Naive thymus-derived CD8-positive, alpha-beta T cell (primary cell): ENCODE results near the gene CACNA2D4. TPM values are rescaled to one million over a fixed set of nuclear protein-coding genes. Genes with fewer than 3 reads are reported as not detected.

Source experiments
- ATAC-seq, 2 donors: fragments of 150-1000 bp; cut with Tn5 transposase in 1 of 2; sonication (Bioruptor Pico), chemical (Tn5 transposase) in 1 of 2; 1 replicate in 1 of 2; 2 replicates in 1 of 2; pipeline ENCODE4 v1.10.0; 2021; ENCODE audit warnings: mild to moderate bottlenecking in 2 of 2, moderate library complexity in 2 of 2
- POLR2A ChIA-PET: fragments of 350-600 bp; sonication (Branson Sonifier 250); formaldehyde crosslinking; loops from one replicate; lab custom pipeline; 2021; ENCODE audit warnings: antibody characterized with exemption; lab: Charles Lee
- DNase-seq, 10 donors: peaks; one replicate each; pipeline versions ENCODE4 v3.0.0 to v3.0.0-alpha.2; 2020 to 2022
- H3K27ac Mint-ChIP-seq, 10 donors: one replicate each; pipeline ENCODE4 v1.8.0; 2020 to 2022; ENCODE audit warnings: mild to moderate bottlenecking in 10 of 10, mixed read lengths in 10 of 10, moderate library complexity in 4 of 10, inconsistent platforms in 1 of 10
- H3K27me3 Mint-ChIP-seq, 5 donors: one replicate each; pipeline ENCODE4 v1.8.0; 2021 to 2022; ENCODE audit warnings: mixed read lengths in 5 of 5
- H3K36me3 Mint-ChIP-seq, 3 donors: one replicate each; pipeline ENCODE4 v1.8.0; 2020 to 2022; ENCODE audit warnings: mixed read lengths in 3 of 3, mild to moderate bottlenecking in 2 of 3, inconsistent platforms in 1 of 3
- H3K4me1 Mint-ChIP-seq, 4 donors: one replicate each; pipeline ENCODE4 v1.8.0; 2021 to 2022; ENCODE audit warnings: mixed read lengths in 4 of 4
- H3K4me3 Mint-ChIP-seq, 10 donors: one replicate each; pipeline ENCODE4 v1.8.0; 2020 to 2022; ENCODE audit warnings: mild to moderate bottlenecking in 10 of 10, mixed read lengths in 10 of 10, moderate library complexity in 6 of 10, inconsistent platforms in 1 of 10
- H3K9me3 Mint-ChIP-seq, 9 donors: one replicate each; pipeline ENCODE4 v1.8.0; 2020 to 2022; ENCODE audit warnings: mixed read lengths in 9 of 9, mild to moderate bottlenecking in 3 of 9, inconsistent platforms in 1 of 9, moderate library complexity in 1 of 9
- polyA plus RNA-seq, 3 donors: library from polyadenylated mRNA; unstranded; fragments of 300-500 nt; fragmentation: Illumina TruSeq; gene quantifications; one replicate each; pipeline ENCODE4 v1.2.3, GENCODE V29; 2021
- total RNA-seq, 8 experiments: library from RNA in 2 of 8; stranded (reverse) in 2 of 8; gene quantifications; one replicate each; pipeline ENCODE4 v1.2.3 and lab custom pipeline; 2021 to 2026

CACNA2D4 gene
- total and polyA plus RNA-seq, 5 experiments from 2014 or later = 2.1 to 11.5 (median 5.0) TPM

DNA sequence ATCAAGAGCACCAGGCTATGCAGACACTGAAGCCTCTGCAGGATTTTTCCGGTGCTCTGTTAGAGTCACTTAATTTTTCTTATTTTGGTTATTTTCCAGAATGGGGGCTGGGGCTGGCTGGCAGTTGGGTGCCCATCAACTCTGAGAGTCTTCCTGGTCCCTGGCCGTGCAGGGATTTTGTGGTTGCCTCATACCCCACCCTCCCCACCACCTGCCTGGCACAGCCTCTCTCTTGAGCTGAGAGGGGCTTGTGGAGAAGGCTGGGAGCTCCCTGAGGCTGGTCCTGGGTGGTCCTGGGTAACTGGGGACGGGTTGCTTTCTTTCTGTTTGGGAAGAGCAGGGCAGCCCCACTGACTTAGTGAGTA is 74.8 kb downstream of the CACNA2D4 start:
- Mint-ChIP-seq H3K27ac (peak overlapping the region in 1 of 10 donors; percentile 17), H3K4me3 (no peak overlapping the region), H3K36me3 (no peaks in the 10 kb centered on the region), H3K27me3 (peaks cover 0 to 5% (median 0%) of the 10 kb centered on the region in 5 donors), H3K4me1 (peaks cover 0 to 6% (median 5%) of the 10 kb centered on the region in 4 donors), H3K9me3 (no peaks in the 10 kb centered on the region)
- POLR2A ChIA-PET = no interaction called here
- DNase-seq (peak in 1 of 10 donors; percentile 11), ATAC-seq (no peak)

DNA sequence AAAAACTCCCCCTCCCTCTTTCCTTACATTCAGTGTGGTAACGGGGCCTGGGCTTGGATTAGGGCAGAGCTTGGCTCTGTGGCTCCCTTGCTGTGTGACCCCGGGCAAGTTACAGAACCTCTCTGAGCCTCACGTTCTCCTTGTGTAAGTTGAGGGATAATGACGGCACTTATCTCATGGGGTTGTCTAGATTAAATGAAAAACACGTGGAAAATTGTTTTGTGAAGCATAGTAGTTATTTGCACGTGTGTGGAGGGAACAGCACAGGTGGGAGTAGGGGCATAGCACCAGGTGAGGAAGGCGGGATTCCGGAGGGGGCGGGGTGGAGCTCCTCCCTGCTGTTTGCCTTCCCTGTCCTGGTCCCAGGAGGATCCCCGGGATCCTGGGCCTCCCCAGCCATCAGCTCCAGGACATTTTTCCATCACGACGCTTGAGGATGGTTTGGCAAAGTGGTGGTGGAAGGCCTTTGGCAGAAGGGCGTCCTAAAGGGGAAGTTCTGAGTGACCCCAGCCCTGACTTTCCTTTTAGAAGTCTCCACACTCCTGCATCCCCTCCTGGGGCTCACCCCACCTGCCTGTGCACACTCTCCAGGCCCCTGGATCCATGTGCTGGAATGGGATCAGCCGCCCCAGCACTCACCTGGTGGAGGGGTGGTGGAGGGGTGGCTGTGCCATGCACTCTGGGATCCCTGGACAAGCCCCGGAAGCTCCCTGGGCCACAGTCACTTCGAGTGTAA is 75.4 kb downstream of the CACNA2D4 start:
- Mint-ChIP-seq H3K27ac (no peak overlapping the region), H3K4me3 (no peak overlapping the region), H3K36me3 (no peaks in the 10 kb centered on the region), H3K4me1 (peaks cover 0 to 6% (median 5%) of the 10 kb centered on the region in 4 donors), H3K27me3 (peaks cover 0 to 5% (median 0%) of the 10 kb centered on the region in 5 donors), H3K9me3 (no peaks in the 10 kb centered on the region)
- ATAC-seq (no peak), DNase-seq (peak in 1 of 10 donors; percentile 47)
- POLR2A ChIA-PET = no interaction called here

DNA sequence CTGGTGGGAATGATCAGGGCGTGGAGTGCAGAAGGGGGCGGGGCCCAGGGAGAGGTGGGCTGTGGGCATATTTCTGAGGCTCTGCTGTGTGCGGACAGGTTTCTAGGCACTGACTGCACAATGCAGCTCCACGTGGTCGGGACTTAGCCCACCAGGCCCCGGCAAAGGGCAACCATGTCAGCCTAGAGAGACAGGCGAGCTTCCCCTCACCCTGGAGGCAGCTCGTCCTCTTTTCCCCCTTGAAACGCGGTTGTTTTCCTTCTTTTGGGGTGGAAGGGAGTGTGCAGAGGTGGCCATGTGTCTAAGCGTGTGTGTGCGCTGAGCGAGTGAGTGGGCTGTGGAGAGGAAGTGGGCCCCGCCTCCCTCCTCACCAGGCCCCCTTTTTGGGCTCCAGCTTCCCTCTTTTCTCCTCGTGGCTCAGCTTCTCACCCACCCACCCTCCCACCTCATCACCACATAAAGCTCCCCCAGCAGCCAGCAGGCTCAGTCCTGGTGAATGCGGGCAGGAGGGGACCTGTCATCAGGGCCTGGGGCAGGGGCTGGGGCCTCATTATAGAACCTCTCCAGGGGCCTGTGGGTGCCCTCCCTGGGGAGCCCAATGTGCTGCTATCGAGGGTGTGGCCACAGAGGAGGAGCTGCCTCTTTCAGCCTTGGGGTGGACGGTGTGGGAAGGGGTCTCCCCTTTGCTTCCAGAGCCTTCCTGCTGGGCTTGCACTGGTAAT is 76.1 kb downstream of the CACNA2D4 start:
- H3K27me3 Mint-ChIP-seq = peaks cover 0 to 6% (median 0%) of the 10 kb centered on the region in 5 donors
- peak overlapping the region in 1 of 10 donors; percentile 20 for H3K4me3 Mint-ChIP-seq
- H3K4me1 Mint-ChIP-seq = peaks cover 0 to 6% (median 5%) of the 10 kb centered on the region in 4 donors
- POLR2A ChIA-PET = no interaction called here
- H3K9me3 Mint-ChIP-seq = no peaks in the 10 kb centered on the region
- peak in 1 of 10 donors; percentile 52 for DNase-seq
- no peak for ATAC-seq
- no peaks in the 10 kb centered on the region for H3K36me3 Mint-ChIP-seq
- no peak overlapping the region for H3K27ac Mint-ChIP-seq

DNA sequence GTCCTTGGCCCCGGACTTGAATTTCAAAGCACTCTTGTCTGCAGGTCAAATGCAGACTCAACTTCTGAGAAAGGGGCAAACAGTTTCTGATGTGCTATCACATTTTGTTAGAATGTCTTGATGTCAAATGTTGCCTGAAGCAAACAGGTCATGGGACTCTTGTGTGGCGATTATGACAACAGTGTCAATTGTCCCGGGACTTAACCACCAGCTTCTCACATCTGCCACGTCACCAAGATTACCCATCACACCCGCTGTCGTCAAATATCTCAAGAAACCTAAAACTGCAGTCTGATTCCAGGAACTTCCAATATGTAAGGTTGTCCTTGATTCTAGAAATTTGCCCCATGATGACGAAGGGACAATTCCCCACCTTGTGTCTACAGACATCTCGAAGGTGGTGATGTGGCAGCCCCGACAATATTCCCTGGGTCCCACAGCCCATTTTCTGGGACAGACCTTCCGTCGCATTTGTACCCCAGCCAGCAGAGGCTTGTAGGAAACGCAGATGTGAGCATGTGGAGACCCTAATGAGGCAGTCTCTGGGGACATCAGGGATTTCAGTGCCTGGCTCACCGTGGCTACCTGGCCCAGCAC is 76.8 kb downstream of the CACNA2D4 start:
- ATAC-seq (no peak), DNase-seq (peak in 1 of 10 donors; percentile 32)
- POLR2A ChIA-PET = no interaction called here
- Mint-ChIP-seq H3K4me3 (peak overlapping the region in 1 of 10 donors; percentile 20), H3K9me3 (no peaks in the 10 kb centered on the region), H3K36me3 (no peaks in the 10 kb centered on the region), H3K27ac (no peak overlapping the region), H3K4me1 (peaks cover 0 to 6% (median 5%) of the 10 kb centered on the region in 4 donors), H3K27me3 (peaks cover 0 to 6% (median 0%) of the 10 kb centered on the region in 5 donors)

DNA sequence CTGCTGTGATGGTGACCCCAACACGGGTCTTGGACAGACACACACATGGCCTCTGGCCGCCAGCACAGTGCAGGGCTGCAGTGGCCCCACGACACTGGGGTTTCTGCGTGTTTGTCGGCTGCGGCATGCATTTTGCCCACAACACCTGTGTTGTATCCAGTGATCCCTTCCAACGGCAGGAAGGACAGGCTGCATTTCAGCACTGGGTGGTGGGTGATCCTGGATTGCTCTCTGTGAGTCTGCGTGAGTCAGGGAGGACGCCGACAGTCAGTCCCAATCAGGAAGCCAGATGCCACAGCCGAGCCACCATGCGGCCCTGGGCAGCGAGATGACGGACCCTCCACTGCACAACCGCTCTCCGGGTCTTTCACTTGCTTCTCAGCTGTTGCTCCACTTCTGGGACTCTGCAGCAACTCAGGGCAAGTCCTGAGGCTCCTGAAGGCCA is 77.4 kb downstream of the CACNA2D4 start:
- Mint-ChIP-seq H3K27ac (no peak overlapping the region), H3K4me3 (no peak overlapping the region), H3K9me3 (no peaks in the 10 kb centered on the region), H3K4me1 (peaks cover 0 to 6% (median 5%) of the 10 kb centered on the region in 4 donors), H3K27me3 (peaks cover 0 to 6% (median 0%) of the 10 kb centered on the region in 5 donors), H3K36me3 (no peaks in the 10 kb centered on the region)
- ATAC-seq = no peak
- DNase-seq = peak in 1 of 10 donors; percentile 42
- POLR2A ChIA-PET = no interaction called here

DNA sequence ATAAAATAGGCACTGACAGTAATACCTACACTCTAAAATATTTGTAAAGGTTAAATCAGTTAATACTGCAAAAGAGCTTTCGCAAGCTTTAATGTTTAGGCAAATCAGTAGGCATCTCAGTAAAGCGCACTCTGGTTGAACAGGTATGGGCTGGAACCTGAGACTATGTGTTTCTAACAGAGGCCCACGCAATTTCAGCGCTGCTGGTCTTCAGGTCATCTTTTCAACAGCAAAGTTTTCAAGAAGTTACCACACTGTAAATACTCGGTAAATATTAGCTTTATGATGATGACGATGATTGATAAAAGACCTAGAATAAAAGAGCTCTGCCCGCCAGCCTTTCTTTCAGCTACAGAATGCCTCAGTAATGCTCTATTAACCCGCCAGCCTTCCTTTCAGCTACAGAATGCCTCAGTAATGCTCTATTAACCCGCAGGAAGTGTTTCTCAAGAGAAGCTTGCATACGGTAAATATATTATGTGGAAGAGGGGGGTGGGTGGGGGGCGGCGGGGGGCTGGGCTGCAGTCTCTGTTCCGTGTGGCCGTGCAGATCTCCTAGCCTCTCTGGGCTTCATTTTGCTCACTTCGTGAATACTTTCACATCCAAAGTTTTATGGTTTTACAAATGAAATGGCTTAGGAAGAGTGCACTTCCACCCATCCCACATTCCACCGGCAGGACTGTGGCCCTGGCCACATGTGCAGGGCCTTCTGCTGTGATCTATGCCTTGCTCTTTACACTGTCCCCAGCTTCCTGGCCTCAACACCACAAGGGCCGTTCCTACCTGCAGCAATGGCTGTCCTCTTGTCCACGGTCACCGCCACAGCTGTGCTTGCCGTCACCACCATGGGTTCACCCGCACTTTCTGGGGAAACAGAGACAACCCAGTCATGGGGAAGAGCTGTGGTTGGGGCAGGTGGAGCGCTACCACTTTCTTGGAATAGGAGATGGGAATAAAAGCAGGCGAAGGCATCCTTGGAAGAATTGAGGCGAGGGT is 78.2 kb downstream of the CACNA2D4 start:
- Mint-ChIP-seq H3K4me3 (no peak overlapping the region), H3K9me3 (no peaks in the 10 kb centered on the region), H3K36me3 (no peaks in the 10 kb centered on the region), H3K4me1 (peaks cover 0 to 6% (median 5%) of the 10 kb centered on the region in 4 donors), H3K27ac (no peak overlapping the region), H3K27me3 (peaks cover 0 to 6% (median 0%) of the 10 kb centered on the region in 5 donors)
- peak in 1 of 10 donors; percentile 48 for DNase-seq
- no peak for ATAC-seq
- POLR2A ChIA-PET = no interaction called here

DNA sequence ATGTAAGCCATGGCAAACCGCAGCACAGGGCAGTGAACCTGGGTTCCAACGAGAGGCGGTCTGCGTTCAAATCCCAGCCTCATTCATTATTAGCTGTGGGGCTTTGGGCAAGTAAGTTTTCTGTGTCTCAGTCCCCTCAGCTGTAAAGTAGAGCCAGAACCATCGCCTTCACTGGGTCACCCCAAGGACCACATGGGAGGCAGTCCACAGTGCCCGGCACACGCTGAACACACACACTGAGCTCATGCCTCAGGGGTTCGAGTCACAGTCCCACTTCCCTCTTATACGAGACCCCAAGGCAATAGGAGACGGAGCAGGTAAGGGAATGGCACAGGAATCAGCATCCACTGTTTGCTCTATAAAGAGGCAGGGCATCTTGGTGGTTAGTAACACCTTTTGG is 79.0 kb downstream of the CACNA2D4 start:
- Mint-ChIP-seq H3K27me3 (peaks cover 0 to 3% (median 0%) of the 10 kb centered on the region in 5 donors), H3K4me3 (no peak overlapping the region), H3K4me1 (peaks cover 0 to 6% (median 5%) of the 10 kb centered on the region in 4 donors), H3K27ac (no peak overlapping the region), H3K9me3 (no peaks in the 10 kb centered on the region), H3K36me3 (no peaks in the 10 kb centered on the region)
- POLR2A ChIA-PET = no interaction called here
- ATAC-seq = no peak
- DNase-seq = peak in 1 of 10 donors; percentile 9

DNA sequence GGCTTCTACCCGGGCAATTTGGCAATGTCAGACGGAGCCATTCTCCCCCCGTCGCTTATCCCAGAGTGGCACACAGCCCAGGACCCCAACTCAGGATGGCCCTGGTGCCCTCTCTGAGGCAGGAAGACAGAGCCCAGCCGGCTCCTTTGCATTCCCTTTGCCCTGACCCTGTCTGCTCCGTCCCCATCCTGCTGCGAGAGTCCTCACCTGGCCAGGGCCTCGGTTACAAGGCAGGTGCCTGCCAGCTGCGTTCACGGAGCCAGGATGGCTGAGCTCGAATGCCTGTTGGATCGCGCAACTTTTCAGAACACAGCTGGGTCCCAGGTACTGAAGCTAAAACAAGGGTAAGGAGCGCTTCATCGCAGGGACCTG is 79.5 kb downstream of the CACNA2D4 start:
- no peak for DNase-seq
- Mint-ChIP-seq H3K27me3 (peaks cover 0 to 5% (median 0%) of the 10 kb centered on the region in 5 donors), H3K36me3 (no peaks in the 10 kb centered on the region), H3K9me3 (no peaks in the 10 kb centered on the region), H3K4me1 (peaks cover 0 to 6% (median 5%) of the 10 kb centered on the region in 4 donors), H3K4me3 (no peak overlapping the region), H3K27ac (peak overlapping the region in 1 of 10 donors; percentile 67)
- no peak for ATAC-seq
- POLR2A ChIA-PET = no interaction called here

DNA sequence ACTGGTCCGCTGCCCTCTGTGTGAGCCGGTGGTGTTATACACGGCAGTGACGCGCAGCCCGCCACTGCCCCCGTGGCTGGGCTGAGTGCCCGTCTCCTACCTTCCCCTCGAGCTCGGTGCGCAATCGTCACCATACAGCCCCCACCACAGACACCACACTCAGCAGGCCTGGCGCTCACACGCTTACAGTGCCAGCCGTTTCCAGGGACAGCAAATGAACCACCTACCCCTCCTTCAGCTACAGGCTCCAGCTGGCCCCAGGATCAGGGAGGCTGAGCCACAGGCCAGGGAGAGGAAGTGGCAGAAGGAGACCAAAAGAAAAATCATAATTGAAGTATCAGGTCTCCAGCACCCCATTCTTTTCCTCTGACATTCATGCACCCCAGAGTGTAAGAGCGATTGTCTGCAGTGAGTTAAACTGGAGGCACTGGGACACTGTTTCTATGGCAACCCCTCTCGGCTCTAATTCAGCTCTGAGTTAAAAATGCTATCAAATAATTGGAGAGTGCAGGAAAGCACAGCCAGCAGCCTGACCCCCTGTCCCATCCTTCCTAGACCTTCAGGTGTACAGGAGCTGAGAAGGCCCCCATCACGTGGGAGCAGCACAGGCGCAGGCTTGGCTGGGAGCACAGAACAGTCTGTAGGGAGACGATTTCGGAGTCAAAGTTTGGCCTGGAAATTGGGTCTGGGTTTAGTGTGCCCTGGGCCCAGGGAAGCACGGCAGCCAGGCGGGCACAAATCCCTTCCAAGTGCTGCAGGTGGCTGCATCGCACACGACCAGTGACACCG is 80.1 kb downstream of the CACNA2D4 start:
- peak overlapping the region in 1 of 10 donors; percentile 49 for H3K27ac Mint-ChIP-seq

DNA sequence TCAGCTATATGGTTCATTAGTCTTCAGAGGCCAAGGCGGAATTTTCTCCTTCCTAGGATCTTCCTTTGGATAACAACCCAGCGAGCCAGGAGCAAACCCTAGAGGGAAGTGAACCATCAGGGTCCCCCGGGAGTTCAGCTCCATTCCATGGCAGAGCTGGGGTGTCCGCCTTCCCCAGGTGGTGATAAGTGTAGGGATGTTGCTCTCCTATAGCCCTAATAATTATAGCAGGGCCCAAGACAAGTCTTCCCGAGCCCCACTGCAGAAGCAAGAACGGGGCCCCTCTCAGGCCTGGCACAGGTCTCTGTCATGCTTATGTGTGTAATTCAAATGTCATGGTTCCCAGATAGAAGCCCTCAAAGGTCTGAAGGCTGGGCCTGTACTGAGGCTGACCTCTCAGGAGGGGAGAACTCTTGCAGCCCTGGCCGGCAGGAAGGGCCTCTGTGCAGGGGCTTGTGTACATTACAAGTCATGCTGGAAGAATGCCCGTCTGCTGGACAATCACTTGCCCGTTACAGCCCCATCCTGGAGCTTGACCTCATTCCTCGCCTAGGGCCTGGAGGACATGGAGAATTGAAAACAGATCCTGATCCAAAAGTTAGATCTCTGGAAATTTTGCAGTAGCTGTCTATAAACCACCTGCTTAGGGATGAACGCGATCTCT is 80.8 kb downstream of the CACNA2D4 start:
- Mint-ChIP-seq H3K27ac (no peak overlapping the region), H3K27me3 (peaks cover 0 to 13% (median 4%) of the 10 kb centered on the region in 5 donors), H3K9me3 (no peaks in the 10 kb centered on the region), H3K36me3 (no peaks in the 10 kb centered on the region), H3K4me3 (no peak overlapping the region), H3K4me1 (peaks cover 0 to 3% (median 3%) of the 10 kb centered on the region in 4 donors)
- POLR2A ChIA-PET = no interaction called here
- ATAC-seq = no peak
- DNase-seq = peak in 1 of 10 donors; percentile 51

More for the DNA sequence above, 80.1 kb downstream of the CACNA2D4 start:
- no peak for ATAC-seq
- POLR2A ChIA-PET = no interaction called here
- DNase-seq = peak in 1 of 10 donors; percentile 56
- Mint-ChIP-seq H3K27me3 (peaks cover 0 to 11% (median 2%) of the 10 kb centered on the region in 5 donors), H3K36me3 (no peaks in the 10 kb centered on the region), H3K9me3 (no peaks in the 10 kb centered on the region), H3K4me3 (no peak overlapping the region), H3K4me1 (peaks cover 0 to 6% (median 4%) of the 10 kb centered on the region in 4 donors)
